GM12878 (cell line): ENCODE measurements around the gene SLC25A45. TPM values are rescaled to one million over a fixed set of nuclear protein-coding genes. Genes with fewer than 3 reads are reported as not detected.
A peak's percentile ranks its signal among the peaks of the same experiment; 100 is the strongest.

ENCODE experiments used
- FOXK2 ChIP-seq: fragments of 450-650 bp; IDR thresholded peaks from 2 replicates; pipeline ENCODE4 v1.6.1; 2017; ENCODE audit warnings: mild to moderate bottlenecking, moderate library complexity
- GATAD2B ChIP-seq: fragments of 450-650 bp; conservative IDR thresholded peaks from 2 replicates; pipeline ENCODE4 v1.6.1; 2017; ENCODE audit warnings: low read depth, mild to moderate bottlenecking, moderate library complexity
- JUNB ChIP-seq: IDR thresholded peaks from 2 replicates; pipeline ENCODE4 v1.6.1; 2016; ENCODE audit warnings: antibody characterized with exemption, mild to moderate bottlenecking
- MYC ChIP-seq: IDR thresholded peaks from 2 replicates; pipeline ENCODE4 v1.6.1; 2011; ENCODE audit warnings: mild to moderate bottlenecking, low read length, moderate library complexity, inconsistent platforms; ENCODE audit not compliant: insufficient read depth, insufficient replicate concordance, insufficient read length, severe bottlenecking
- NFXL1 ChIP-seq: fragments of 450-650 bp; IDR thresholded peaks from 2 replicates; pipeline ENCODE4 v1.6.1; 2017; ENCODE audit warnings: antibody characterized with exemption, mild to moderate bottlenecking, borderline replicate concordance
- SREBF2 ChIP-seq: IDR thresholded peaks from 2 replicates; pipeline ENCODE4 v1.6.1; 2012; ENCODE audit warnings: mild to moderate bottlenecking, low read length
- SUZ12 ChIP-seq: fragments of 200-600 bp; sonication (generic); IDR thresholded peaks from one replicate; pipeline ENCODE4 v1.6.1; 2018; ENCODE audit warnings: antibody characterized with exemption, mild to moderate bottlenecking; ENCODE audit not compliant: unreplicated experiment
- TARDBP ChIP-seq: IDR thresholded peaks from 2 replicates; pipeline ENCODE4 v1.6.1; 2016; ENCODE audit warnings: borderline replicate concordance
- TCF3 ChIP-seq: IDR thresholded peaks from 2 replicates; pipeline ENCODE4 v1.6.1; 2012; ENCODE audit warnings: low read depth, mild to moderate bottlenecking, low read length, borderline replicate concordance; ENCODE audit not compliant: insufficient read depth
- YBX1 ChIP-seq: fragments of 450-650 bp; IDR thresholded peaks from 2 replicates; pipeline ENCODE4 v1.6.1; 2016; ENCODE audit warnings: antibody characterized with exemption
- ZNF217 ChIP-seq: fragments of 450-650 bp; IDR thresholded peaks from 2 replicates; pipeline ENCODE4 v1.6.1; 2017; ENCODE audit warnings: antibody characterized with exemption, mild to moderate bottlenecking
- polyA plus RNA-seq, 11 experiments: library from polyadenylated mRNA; depleted of rRNA in 4 of 11; unstranded in 6 of 11; stranded (reverse) in 5 of 11; fragments of >200 nt; fragmentation: Nextera tagmentation in 4 of 11; fragmentation: Illumina TruSeq in 1 of 11; extraction: Ambion mirVana in 4 of 11; extraction: Trizol in 1 of 11; gene quantifications; 1 replicate in 1 of 11; 2 replicates in 10 of 11; pipeline versions ENCODE4 v1.2.1 to v1.2.3, GENCODE V29; 2011 to 2016; ENCODE audit warnings: inconsistent platforms in 2 of 11, missing spikeins in 2 of 11, low read depth in 1 of 11
- total RNA-seq, 4 experiments: library from RNA; depleted of rRNA in 3 of 4; stranded (reverse); fragments of >200 nt in 3 of 4; fragmentation: Illumina TruSeq in 1 of 4; extraction: Trizol in 1 of 4; gene quantifications; 2 replicates each; pipeline versions ENCODE4 v1.2.1 to v1.2.3, GENCODE V29; 2013 to 2021
- TF ChIP-seq, protein P1 (sequence below): fragments of 450-650 bp; formaldehyde crosslinking; IDR thresholded peaks from 2 replicates; pipeline ENCODE4 v1.4.0; 2020; ENCODE audit warnings: mild to moderate bottlenecking, moderate library complexity
- TF ChIP-seq, protein P2 (sequence below): IDR thresholded peaks from 2 replicates; pipeline ENCODE4 v1.6.1; 2011; ENCODE audit warnings: low read depth, low read length, improper control_type of control experiment, borderline replicate concordance
- TF ChIP-seq, protein P3 (sequence below): IDR thresholded peaks from 2 replicates; pipeline ENCODE4 v1.6.1; 2012; ENCODE audit warnings: improper control_type of control experiment, low read depth, low read length; ENCODE audit not compliant: insufficient replicate concordance
- TF ChIP-seq, protein P4 (sequence below): fragments of 450-650 bp; IDR thresholded peaks from 2 replicates; pipeline ENCODE4 v1.6.1; 2017; ENCODE audit warnings: antibody characterized with exemption, mild to moderate bottlenecking, moderate library complexity

SLC25A45 gene
- total and polyA plus RNA-seq, 10 of the 15 experiments (the other 5 are each of a cell fraction or from before 2014, with no cell fraction given), result 4.1 to 35.2 (median 20.3) TPM

DNA sequence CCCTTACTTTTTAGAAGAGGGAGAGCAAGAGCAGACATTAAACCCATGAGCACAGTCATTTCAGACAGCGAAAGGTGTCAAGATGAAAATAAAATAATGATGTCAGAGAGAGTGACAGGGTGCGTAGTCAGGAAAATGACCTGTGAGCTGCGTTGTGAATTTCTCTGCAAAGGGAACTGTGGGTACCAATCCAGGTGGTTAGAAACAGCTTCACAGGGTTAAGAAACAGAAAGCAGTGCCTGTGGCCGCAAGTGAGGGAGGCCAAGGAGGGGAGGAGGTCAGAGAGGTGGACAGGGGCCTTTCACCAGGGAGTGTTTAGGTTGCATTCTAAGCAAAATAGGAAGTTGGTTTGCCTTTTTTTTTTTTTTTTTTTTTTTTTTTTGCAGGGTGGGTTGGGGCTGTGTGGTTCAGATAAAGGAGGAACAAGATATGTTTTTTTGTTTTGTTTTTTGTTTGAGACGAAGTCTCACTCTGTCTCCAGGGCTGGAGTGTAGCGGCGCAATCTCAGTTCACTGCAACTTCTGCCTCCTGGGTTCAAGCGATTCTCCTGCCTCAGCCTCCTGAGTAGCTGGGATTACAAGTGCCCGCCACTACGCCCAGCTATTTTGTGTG lies 20.0 kb downstream of the SLC25A45 start (continued):
- TF ChIP-seq, protein P1, sequence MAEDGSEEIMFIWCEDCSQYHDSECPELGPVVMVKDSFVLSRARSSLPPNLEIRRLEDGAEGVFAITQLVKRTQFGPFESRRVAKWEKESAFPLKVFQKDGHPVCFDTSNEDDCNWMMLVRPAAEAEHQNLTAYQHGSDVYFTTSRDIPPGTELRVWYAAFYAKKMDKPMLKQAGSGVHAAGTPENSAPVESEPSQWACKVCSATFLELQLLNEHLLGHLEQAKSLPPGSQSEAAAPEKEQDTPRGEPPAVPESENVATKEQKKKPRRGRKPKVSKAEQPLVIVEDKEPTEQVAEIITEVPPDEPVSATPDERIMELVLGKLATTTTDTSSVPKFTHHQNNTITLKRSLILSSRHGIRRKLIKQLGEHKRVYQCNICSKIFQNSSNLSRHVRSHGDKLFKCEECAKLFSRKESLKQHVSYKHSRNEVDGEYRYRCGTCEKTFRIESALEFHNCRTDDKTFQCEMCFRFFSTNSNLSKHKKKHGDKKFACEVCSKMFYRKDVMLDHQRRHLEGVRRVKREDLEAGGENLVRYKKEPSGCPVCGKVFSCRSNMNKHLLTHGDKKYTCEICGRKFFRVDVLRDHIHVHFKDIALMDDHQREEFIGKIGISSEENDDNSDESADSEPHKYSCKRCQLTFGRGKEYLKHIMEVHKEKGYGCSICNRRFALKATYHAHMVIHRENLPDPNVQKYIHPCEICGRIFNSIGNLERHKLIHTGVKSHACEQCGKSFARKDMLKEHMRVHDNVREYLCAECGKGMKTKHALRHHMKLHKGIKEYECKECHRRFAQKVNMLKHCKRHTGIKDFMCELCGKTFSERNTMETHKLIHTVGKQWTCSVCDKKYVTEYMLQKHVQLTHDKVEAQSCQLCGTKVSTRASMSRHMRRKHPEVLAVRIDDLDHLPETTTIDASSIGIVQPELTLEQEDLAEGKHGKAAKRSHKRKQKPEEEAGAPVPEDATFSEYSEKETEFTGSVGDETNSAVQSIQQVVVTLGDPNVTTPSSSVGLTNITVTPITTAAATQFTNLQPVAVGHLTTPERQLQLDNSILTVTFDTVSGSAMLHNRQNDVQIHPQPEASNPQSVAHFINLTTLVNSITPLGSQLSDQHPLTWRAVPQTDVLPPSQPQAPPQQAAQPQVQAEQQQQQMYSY, result no peak
- TF ChIP-seq GATAD2B (0 out of 2 replicates have a peak, but pooled peaks have one; percentile 13), TARDBP (no peak), NFXL1 (no peak), SREBF2 (no peak), JUNB (peak; percentile 88), ZNF217 (no peak), FOXK2 (no peak), TCF3 (no peak), SUZ12 (no peak), YBX1 (no peak), MYC (no peak)
- TF ChIP-seq, protein P2, sequence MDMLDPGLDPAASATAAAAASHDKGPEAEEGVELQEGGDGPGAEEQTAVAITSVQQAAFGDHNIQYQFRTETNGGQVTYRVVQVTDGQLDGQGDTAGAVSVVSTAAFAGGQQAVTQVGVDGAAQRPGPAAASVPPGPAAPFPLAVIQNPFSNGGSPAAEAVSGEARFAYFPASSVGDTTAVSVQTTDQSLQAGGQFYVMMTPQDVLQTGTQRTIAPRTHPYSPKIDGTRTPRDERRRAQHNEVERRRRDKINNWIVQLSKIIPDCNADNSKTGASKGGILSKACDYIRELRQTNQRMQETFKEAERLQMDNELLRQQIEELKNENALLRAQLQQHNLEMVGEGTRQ, result no peak
- TF ChIP-seq, protein P3, sequence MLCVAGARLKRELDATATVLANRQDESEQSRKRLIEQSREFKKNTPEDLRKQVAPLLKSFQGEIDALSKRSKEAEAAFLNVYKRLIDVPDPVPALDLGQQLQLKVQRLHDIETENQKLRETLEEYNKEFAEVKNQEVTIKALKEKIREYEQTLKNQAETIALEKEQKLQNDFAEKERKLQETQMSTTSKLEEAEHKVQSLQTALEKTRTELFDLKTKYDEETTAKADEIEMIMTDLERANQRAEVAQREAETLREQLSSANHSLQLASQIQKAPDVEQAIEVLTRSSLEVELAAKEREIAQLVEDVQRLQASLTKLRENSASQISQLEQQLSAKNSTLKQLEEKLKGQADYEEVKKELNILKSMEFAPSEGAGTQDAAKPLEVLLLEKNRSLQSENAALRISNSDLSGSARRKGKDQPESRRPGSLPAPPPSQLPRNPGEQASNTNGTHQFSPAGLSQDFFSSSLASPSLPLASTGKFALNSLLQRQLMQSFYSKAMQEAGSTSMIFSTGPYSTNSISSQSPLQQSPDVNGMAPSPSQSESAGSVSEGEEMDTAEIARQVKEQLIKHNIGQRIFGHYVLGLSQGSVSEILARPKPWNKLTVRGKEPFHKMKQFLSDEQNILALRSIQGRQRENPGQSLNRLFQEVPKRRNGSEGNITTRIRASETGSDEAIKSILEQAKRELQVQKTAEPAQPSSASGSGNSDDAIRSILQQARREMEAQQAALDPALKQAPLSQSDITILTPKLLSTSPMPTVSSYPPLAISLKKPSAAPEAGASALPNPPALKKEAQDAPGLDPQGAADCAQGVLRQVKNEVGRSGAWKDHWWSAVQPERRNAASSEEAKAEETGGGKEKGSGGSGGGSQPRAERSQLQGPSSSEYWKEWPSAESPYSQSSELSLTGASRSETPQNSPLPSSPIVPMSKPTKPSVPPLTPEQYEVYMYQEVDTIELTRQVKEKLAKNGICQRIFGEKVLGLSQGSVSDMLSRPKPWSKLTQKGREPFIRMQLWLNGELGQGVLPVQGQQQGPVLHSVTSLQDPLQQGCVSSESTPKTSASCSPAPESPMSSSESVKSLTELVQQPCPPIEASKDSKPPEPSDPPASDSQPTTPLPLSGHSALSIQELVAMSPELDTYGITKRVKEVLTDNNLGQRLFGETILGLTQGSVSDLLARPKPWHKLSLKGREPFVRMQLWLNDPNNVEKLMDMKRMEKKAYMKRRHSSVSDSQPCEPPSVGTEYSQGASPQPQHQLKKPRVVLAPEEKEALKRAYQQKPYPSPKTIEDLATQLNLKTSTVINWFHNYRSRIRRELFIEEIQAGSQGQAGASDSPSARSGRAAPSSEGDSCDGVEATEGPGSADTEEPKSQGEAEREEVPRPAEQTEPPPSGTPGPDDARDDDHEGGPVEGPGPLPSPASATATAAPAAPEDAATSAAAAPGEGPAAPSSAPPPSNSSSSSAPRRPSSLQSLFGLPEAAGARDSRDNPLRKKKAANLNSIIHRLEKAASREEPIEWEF, result no peak
- TF ChIP-seq, protein P4, sequence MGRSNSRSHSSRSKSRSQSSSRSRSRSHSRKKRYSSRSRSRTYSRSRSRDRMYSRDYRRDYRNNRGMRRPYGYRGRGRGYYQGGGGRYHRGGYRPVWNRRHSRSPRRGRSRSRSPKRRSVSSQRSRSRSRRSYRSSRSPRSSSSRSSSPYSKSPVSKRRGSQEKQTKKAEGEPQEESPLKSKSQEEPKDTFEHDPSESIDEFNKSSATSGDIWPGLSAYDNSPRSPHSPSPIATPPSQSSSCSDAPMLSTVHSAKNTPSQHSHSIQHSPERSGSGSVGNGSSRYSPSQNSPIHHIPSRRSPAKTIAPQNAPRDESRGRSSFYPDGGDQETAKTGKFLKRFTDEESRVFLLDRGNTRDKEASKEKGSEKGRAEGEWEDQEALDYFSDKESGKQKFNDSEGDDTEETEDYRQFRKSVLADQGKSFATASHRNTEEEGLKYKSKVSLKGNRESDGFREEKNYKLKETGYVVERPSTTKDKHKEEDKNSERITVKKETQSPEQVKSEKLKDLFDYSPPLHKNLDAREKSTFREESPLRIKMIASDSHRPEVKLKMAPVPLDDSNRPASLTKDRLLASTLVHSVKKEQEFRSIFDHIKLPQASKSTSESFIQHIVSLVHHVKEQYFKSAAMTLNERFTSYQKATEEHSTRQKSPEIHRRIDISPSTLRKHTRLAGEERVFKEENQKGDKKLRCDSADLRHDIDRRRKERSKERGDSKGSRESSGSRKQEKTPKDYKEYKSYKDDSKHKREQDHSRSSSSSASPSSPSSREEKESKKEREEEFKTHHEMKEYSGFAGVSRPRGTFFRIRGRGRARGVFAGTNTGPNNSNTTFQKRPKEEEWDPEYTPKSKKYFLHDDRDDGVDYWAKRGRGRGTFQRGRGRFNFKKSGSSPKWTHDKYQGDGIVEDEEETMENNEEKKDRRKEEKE, result no peak
